ENCODE results near the gene PP2D1. TPM values are rescaled to one million over a fixed set of nuclear protein-coding genes. Genes with fewer than 3 reads are reported as not detected.
A peak's percentile ranks its signal among the peaks of the same experiment; 100 is the strongest.

The PP2D1 gene
- total and polyA plus RNA-seq, 9 of the 15 experiments (the other 6 are each of a cell fraction or from before 2014, with no cell fraction given) = 0.07 to 0.10 TPM; not detected in 7

DNA sequence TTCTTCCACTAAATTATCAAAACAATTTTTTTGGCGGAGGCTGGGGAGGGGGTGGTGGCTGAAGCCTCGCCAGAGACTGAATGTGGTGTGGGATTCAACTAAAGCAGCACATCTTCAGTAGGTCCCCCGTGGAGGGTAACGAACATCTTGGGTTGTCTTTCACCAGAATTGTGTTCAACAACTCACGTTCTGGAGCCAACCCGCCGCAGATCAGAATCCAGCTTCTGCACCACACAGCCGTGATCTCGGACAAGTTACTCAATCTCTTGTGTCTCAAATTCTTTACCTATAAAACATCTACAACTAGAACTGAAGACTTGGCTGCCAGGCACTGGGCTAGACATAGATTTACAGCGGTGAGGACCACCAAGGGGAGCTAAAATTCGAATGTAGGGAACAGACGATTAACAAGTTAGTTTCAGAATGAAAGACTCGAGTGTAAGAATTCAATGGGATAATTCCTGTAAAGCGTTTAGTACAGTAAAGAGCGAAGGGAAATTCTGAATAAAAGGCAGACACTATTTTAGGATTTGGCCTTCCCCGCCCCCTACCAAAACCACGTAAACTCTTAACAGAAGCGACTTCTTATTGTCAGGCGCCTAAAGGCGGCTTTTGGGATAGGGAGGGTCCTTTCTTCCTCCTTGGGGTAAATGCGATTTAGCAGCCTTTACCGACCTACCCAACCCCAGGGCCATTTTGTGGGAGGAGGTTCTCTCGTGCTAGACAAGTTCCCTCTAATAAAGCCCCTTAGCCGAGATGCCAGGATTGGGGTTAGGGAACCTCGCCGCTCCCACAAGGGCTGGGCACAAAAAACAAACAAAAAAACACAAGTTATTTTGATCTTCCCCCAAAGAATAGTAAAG is 65.9 kb downstream of the PP2D1 start (continued):
- TF ChIP-seq, protein P1, sequence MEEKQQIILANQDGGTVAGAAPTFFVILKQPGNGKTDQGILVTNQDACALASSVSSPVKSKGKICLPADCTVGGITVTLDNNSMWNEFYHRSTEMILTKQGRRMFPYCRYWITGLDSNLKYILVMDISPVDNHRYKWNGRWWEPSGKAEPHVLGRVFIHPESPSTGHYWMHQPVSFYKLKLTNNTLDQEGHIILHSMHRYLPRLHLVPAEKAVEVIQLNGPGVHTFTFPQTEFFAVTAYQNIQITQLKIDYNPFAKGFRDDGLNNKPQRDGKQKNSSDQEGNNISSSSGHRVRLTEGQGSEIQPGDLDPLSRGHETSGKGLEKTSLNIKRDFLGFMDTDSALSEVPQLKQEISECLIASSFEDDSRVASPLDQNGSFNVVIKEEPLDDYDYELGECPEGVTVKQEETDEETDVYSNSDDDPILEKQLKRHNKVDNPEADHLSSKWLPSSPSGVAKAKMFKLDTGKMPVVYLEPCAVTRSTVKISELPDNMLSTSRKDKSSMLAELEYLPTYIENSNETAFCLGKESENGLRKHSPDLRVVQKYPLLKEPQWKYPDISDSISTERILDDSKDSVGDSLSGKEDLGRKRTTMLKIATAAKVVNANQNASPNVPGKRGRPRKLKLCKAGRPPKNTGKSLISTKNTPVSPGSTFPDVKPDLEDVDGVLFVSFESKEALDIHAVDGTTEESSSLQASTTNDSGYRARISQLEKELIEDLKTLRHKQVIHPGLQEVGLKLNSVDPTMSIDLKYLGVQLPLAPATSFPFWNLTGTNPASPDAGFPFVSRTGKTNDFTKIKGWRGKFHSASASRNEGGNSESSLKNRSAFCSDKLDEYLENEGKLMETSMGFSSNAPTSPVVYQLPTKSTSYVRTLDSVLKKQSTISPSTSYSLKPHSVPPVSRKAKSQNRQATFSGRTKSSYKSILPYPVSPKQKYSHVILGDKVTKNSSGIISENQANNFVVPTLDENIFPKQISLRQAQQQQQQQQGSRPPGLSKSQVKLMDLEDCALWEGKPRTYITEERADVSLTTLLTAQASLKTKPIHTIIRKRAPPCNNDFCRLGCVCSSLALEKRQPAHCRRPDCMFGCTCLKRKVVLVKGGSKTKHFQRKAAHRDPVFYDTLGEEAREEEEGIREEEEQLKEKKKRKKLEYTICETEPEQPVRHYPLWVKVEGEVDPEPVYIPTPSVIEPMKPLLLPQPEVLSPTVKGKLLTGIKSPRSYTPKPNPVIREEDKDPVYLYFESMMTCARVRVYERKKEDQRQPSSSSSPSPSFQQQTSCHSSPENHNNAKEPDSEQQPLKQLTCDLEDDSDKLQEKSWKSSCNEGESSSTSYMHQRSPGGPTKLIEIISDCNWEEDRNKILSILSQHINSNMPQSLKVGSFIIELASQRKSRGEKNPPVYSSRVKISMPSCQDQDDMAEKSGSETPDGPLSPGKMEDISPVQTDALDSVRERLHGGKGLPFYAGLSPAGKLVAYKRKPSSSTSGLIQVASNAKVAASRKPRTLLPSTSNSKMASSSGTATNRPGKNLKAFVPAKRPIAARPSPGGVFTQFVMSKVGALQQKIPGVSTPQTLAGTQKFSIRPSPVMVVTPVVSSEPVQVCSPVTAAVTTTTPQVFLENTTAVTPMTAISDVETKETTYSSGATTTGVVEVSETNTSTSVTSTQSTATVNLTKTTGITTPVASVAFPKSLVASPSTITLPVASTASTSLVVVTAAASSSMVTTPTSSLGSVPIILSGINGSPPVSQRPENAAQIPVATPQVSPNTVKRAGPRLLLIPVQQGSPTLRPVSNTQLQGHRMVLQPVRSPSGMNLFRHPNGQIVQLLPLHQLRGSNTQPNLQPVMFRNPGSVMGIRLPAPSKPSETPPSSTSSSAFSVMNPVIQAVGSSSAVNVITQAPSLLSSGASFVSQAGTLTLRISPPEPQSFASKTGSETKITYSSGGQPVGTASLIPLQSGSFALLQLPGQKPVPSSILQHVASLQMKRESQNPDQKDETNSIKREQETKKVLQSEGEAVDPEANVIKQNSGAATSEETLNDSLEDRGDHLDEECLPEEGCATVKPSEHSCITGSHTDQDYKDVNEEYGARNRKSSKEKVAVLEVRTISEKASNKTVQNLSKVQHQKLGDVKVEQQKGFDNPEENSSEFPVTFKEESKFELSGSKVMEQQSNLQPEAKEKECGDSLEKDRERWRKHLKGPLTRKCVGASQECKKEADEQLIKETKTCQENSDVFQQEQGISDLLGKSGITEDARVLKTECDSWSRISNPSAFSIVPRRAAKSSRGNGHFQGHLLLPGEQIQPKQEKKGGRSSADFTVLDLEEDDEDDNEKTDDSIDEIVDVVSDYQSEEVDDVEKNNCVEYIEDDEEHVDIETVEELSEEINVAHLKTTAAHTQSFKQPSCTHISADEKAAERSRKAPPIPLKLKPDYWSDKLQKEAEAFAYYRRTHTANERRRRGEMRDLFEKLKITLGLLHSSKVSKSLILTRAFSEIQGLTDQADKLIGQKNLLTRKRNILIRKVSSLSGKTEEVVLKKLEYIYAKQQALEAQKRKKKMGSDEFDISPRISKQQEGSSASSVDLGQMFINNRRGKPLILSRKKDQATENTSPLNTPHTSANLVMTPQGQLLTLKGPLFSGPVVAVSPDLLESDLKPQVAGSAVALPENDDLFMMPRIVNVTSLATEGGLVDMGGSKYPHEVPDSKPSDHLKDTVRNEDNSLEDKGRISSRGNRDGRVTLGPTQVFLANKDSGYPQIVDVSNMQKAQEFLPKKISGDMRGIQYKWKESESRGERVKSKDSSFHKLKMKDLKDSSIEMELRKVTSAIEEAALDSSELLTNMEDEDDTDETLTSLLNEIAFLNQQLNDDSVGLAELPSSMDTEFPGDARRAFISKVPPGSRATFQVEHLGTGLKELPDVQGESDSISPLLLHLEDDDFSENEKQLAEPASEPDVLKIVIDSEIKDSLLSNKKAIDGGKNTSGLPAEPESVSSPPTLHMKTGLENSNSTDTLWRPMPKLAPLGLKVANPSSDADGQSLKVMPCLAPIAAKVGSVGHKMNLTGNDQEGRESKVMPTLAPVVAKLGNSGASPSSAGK (IDR thresholded peaks at IDR 0.05) = no peak
- TF ChIP-seq MEF2D (tag; conservative IDR thresholded peaks at IDR 0.05; ENCODE audit: low read depth) (0 out of 2 replicates have a peak, but pooled peaks have one; percentile 17), ZFP30 (CRISPR knock-in tag; IDR thresholded peaks at IDR 0.05; ENCODE audit: borderline replicate concordance) (0 out of 2 replicates have a peak, but pooled peaks have one; percentile 80), ZBTB17 (CRISPR knock-in tag; IDR thresholded peaks at IDR 0.05) (no peak; the same call in 1 of the 2 replicates), SLC30A9 (CRISPR knock-in tag; IDR thresholded peaks at IDR 0.05) (no peak), RAD51 (IDR thresholded peaks at IDR 0.05; ENCODE audit: borderline replicate concordance, low read depth) (no peak), NFE2 (IDR thresholded peaks at IDR 0.05; ENCODE audit: low read depth) (no peak), CXXC5 (CRISPR knock-in tag; IDR thresholded peaks at IDR 0.05) (0 out of 2 replicates have a peak, but pooled peaks have one; percentile 4), ZFP1 (CRISPR knock-in tag; IDR thresholded peaks at IDR 0.05) (peak; percentile 56; the same call in 1 of the 2 replicates), GATAD2B (IDR thresholded peaks at IDR 0.05; ENCODE audit: borderline replicate concordance) (0 out of 2 replicates have a peak, but pooled peaks have one; percentile 51), BACH1 (tag; IDR thresholded peaks at IDR 0.05) (no peak), ZNF586 (CRISPR knock-in tag; conservative IDR thresholded peaks at IDR 0.05) (peak; percentile 77; the same call in 1 of the 2 replicates)
- TF ChIP-seq, protein P2, sequence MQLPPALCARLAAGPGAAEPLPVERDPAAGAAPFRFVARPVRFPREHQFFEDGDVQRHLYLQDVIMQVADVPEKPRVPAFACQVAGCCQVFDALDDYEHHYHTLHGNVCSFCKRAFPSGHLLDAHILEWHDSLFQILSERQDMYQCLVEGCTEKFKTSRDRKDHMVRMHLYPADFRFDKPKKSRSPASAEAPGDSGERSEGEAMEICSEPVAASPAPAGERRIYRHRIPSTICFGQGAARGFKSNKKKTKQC (CRISPR knock-in tag; IDR thresholded peaks at IDR 0.05) = no peak

All from K562 (cell line).